Tibial artery (tissue), 4 donors: ENCODE measurements around the gene TEDC2.

ENCODE experiments used
- DNase-seq, 2 donors: peaks; one replicate each; pipeline ENCODE4 v3.0.0-alpha.2; 2019
- H3K27ac ChIP-seq, 2 donors: fragments of 200-600 bp; sonication (generic) in 1 of 2; 1 replicate in 1 of 2; 2 replicates in 1 of 2; pipeline ENCODE4 v1.5.1; 2018 to 2019; ENCODE audit warnings: mild to moderate bottlenecking in 1 of 2
- H3K27me3 ChIP-seq, 2 donors: fragments of 200-600 bp; sonication (generic) in 1 of 2; one replicate each; pipeline versions ENCODE4 v1.5.1 to v1.6.0; 2016 to 2019
- H3K36me3 ChIP-seq, 3 donors: fragments of 200-600 bp; sonication (generic) in 2 of 3; one replicate each; pipeline ENCODE4 v1.5.1; 2016 to 2019; ENCODE audit warnings: mild to moderate bottlenecking in 2 of 3
- H3K4me1 ChIP-seq, 4 donors: fragments of 200-600 bp; sonication (generic) in 2 of 4; 1 replicate in 3 of 4; 2 replicates in 1 of 4; pipeline ENCODE4 v1.5.1; 2016 to 2019
- H3K4me3 ChIP-seq, 2 donors: fragments of 200-600 bp; sonication (generic) in 1 of 2; 1 replicate in 1 of 2; 2 replicates in 1 of 2; pipeline ENCODE4 v1.5.1; 2018 to 2019; ENCODE audit warnings: mild to moderate bottlenecking in 2 of 2
- H3K9me3 ChIP-seq, 3 donors: fragments of 200-600 bp; sonication (generic) in 1 of 3; one replicate each; pipeline ENCODE4 v1.5.1; 2016 to 2019
- intact Hi-C: fragments of 100-400 bp; cut with DNase I; formaldehyde crosslinking; loops from one replicate; pipeline ENCODE4 v1.15.0; 2023; ENCODE audit warnings: low total_unique reads
- TF ChIP-seq, protein P1 (sequence below), 2 experiments: fragments of 200-600 bp in 1 of 2; fragments of 450-650 bp in 1 of 2; IDR thresholded peaks; one replicate each; pipeline ENCODE4 v1.5.1; 2017 to 2019; ENCODE audit warnings: antibody characterized with exemption in 2 of 2, mild to moderate bottlenecking in 1 of 2, moderate library complexity in 1 of 2

The TEDC2 gene

DNA sequence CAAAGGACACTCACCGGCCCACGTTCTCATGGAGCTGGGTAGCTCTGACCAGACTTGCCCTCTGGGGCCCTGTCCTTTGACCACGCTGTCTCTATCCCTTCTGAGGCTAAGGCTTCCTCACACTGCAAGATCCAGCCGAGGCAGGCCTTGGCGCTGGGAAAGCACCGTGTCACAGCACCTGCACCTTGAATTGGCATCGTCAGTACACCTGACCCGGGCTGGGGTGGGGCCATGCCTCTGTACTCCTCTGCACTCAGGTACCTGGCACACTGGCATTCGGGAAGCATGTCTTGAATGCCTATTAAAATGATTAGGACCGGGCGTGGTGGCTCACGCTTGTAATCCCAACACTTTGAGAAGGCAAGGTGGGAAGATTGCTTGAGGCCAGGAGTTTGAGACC is 21.0 kb downstream of the TEDC2 start:
- H3K4me1 ChIP-seq: peaks cover 0 to 36% (median 8%) of the 10 kb centered on the region in 4 donors
- H3K27ac ChIP-seq: no peak overlapping the region
- no peaks in the 10 kb centered on the region for H3K36me3 ChIP-seq
- no peaks in the 10 kb centered on the region for H3K27me3 ChIP-seq
- TF ChIP-seq, protein P1, sequence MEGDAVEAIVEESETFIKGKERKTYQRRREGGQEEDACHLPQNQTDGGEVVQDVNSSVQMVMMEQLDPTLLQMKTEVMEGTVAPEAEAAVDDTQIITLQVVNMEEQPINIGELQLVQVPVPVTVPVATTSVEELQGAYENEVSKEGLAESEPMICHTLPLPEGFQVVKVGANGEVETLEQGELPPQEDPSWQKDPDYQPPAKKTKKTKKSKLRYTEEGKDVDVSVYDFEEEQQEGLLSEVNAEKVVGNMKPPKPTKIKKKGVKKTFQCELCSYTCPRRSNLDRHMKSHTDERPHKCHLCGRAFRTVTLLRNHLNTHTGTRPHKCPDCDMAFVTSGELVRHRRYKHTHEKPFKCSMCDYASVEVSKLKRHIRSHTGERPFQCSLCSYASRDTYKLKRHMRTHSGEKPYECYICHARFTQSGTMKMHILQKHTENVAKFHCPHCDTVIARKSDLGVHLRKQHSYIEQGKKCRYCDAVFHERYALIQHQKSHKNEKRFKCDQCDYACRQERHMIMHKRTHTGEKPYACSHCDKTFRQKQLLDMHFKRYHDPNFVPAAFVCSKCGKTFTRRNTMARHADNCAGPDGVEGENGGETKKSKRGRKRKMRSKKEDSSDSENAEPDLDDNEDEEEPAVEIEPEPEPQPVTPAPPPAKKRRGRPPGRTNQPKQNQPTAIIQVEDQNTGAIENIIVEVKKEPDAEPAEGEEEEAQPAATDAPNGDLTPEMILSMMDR (IDR thresholded peaks at IDR 0.05): no peak
- no peak overlapping the region for H3K4me3 ChIP-seq
- H3K9me3 ChIP-seq: no peaks in the 10 kb centered on the region
- no peak for DNase-seq
- intact Hi-C loops: no loop called here

DNA sequence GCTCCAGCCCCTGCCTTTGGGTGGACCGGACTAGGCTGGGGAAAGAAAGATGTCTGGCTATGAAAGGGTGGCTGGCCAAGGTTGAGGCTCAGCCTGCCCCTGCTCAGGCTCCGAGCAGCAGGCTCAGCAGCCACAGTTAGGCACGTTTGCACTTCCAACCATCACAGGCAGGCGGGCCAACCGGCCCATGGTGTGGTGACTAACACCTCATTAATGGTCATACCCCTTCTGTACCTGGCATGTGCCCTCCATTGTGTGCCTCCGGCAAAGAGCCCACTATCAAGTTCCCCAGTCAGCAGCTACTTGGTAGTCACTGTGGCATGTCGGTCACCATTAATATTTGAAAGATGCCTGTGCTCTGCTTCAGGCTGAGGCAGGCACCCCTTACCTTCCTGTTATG is 21.8 kb downstream of the TEDC2 start:
- H3K4me3 ChIP-seq: no peak overlapping the region
- no peak overlapping the region for H3K27ac ChIP-seq
- TF ChIP-seq, protein P1 (IDR thresholded peaks at IDR 0.05): no peak
- intact Hi-C loops: no loop called here
- H3K36me3 ChIP-seq: no peaks in the 10 kb centered on the region
- no peaks in the 10 kb centered on the region for H3K27me3 ChIP-seq
- no peaks in the 10 kb centered on the region for H3K9me3 ChIP-seq
- peaks cover 0 to 39% (median 6%) of the 10 kb centered on the region in 4 donors for H3K4me1 ChIP-seq
- DNase-seq: no peak

DNA sequence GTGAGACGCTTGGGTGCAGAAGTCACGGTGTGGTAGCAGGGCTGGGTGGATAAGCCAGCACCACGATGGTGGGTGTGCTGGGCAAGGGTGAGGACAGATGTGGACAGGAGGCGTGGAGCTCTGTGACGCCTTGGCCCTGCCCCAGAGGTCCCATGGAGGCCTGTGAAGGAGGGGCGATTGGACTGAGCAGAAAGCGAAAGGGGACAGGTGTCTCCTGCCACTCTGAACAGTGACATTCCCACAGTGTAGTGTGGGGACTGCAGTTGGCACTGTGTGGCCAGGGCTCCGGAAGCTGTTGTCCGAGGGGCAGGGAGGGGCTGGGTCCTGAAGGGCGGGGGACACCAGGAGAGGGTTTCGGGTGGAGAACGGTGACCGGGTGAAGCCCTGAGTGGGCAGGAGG is 22.3 kb downstream of the TEDC2 start:
- no peak for DNase-seq
- no peaks in the 10 kb centered on the region for H3K9me3 ChIP-seq
- peaks cover 0 to 43% (median 6%) of the 10 kb centered on the region in 4 donors for H3K4me1 ChIP-seq
- TF ChIP-seq, protein P1 (IDR thresholded peaks at IDR 0.05): no peak
- H3K4me3 ChIP-seq: no peak overlapping the region
- intact Hi-C loops: no loop called here
- H3K27ac ChIP-seq: peak overlapping the region in 1 of 2 donors; percentile 65
- no peaks in the 10 kb centered on the region for H3K36me3 ChIP-seq
- H3K27me3 ChIP-seq: no peaks in the 10 kb centered on the region

DNA sequence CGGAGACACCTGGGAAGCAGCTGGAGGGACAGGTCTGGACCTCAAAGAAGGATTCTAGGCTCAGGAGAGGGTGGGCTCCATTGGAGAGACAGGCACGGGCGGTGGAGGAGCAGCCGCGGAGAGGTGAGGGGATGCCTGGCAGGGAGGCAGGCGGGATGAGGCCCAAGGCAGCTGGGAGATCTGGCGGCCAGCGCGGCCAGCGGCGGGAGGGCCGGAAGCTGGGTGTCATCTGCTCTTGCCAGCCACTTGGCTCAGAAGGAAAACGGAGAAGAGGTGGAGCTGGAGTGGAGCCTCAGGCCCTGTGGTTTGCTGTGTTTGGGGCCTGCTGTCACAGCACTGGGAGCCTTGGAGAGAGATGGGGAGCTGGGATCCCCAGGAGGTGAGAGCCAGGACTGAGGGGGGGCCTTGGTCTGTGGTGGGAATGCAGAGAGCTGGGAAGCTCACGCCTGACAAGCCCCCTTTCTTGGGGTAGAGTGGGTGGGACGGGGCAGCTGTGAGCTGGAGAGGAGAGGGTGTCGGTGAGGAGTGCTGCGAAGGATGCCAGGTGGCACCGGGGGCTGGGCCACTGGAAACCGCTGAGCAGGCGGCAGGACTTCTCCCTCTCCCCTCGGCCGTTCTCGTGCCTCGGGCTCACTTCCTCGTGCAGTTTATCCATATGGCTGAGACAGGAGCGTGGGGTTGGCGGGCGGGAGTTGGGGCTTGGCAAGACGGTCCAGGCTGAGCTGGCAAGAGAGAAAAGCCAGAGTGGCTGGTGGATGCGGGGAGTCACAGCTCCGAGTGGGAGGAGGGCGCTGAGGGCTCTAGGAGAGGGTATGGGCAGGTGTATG is 23.0 kb downstream of the TEDC2 start:
- no peaks in the 10 kb centered on the region for H3K27me3 ChIP-seq
- TF ChIP-seq, protein P1 (IDR thresholded peaks at IDR 0.05): no peak
- H3K4me3 ChIP-seq: peak overlapping the region; percentile 18 to 35
- H3K4me1 ChIP-seq: peaks cover 0 to 50% (median 6%) of the 10 kb centered on the region in 4 donors
- intact Hi-C loops: no loop called here
- DNase-seq: peak in 1 of 2 donors; percentile 55
- H3K27ac ChIP-seq: peak overlapping the region; percentile 60 to 65
- H3K36me3 ChIP-seq: no peaks in the 10 kb centered on the region
- no peaks in the 10 kb centered on the region for H3K9me3 ChIP-seq

DNA sequence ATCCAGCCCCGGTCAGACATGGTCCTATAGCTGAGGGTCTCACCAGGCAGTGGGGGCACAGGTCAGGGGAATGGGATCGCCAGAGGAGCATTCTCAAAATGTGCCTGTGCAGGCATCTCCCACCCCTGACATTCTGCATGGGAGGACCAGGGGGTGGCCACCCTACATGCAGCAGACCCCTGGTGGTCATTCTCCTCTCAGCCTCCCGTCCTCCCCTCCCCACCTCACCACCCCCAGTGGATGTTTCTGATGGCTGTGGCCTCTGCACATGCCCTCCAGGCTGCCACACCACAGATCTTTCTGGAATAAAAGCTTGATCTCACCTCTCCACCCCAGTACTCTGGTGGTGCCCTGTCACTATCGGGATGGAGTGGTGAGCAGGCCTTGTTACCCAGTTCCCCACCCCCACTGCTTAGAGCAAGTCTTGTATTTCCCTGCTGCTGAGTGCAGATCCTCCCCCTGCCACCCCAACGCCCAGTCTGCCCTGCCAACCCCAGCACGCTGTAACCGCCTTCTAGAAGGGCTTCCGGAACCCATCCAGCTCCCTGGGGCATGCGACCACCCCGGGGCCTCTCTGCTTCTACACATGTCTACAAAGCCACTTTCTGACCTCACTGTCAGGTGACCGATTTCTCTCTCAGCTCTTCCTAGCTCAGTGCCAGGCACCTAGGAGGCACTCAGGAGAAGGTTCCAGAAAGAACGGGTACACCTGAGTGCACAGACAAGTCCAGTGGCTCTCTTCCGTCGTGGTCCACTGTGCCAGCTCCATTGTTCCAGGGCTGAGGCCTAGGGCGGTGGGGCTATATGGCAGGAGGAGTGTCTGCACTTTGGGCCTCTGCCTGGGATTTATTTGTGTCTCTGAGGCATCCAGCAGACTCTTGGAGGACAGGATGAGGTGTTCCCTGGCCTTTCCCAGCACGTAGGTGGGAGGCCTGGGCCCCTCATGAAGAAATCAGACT is 24.3 kb downstream of the TEDC2 start:
- Histone ChIP-seq H3K36me3 (no peaks in the 10 kb centered on the region), H3K27me3 (no peaks in the 10 kb centered on the region), H3K9me3 (no peaks in the 10 kb centered on the region), H3K4me1 (peaks cover 0 to 52% (median 6%) of the 10 kb centered on the region in 4 donors), H3K4me3 (no peak overlapping the region), H3K27ac (peak overlapping the region in 1 of 2 donors; percentile 60)
- intact Hi-C loops: no loop called here
- no peak for DNase-seq
- TF ChIP-seq, protein P1 (IDR thresholded peaks at IDR 0.05): no peak
